GM12878 (cell line): ENCODE data around the gene TAMALIN. TPM values are rescaled to one million over a fixed set of nuclear protein-coding genes. Genes with fewer than 3 reads are reported as not detected.

ENCODE experiments used
- ATAC-seq: fragments of 200-7000 bp; cut with Tn5 transposase; 3 replicates; pipeline ENCODE4 v1.9.1; 2020; ENCODE audit warnings: mild to moderate bottlenecking, moderate library complexity
- BruUV-seq: library from RNA; stranded (reverse); fragments of 400-500 nt; replicated peaks from 2 replicates; lab custom pipeline; 2021; lab: Mats Ljungman, UMichigan
- CTCF ChIA-PET: fragments of 300-600 bp; sonication (Branson Sonifier 250); formaldehyde crosslinking; extraction: SDS; loops from one replicate; lab custom pipeline; 2021; ENCODE audit warnings: inconsistent platforms; lab: Yijun Ruan, JAX
- POLR2A ChIA-PET: fragments of 350-600 bp; formaldehyde crosslinking; extraction: SDS; loops from one replicate; lab custom pipeline; 2021; ENCODE audit warnings: inconsistent platforms; lab: Charles Lee
- RAD21 ChIA-PET: fragments of 300-600 bp; sonication (Branson Sonifier 250); formaldehyde crosslinking; loops from one replicate; lab custom pipeline; 2023; ENCODE audit warnings: antibody characterized with exemption; ENCODE audit not compliant: unreplicated experiment; lab: Charles Lee
- SMC1A ChIA-PET: fragments of 300-600 bp; sonication (Branson Sonifier 250); formaldehyde crosslinking; loops from one replicate; lab custom pipeline; 2023; ENCODE audit not compliant: unreplicated experiment, uncharacterized antibody; lab: Charles Lee
- DNase-seq: peaks from one replicate; pipeline ENCODE4 v3.0.0-alpha.2; 2011; ENCODE audit warnings: low read depth, low spot score
- FAIRE-seq: peaks from 3 replicates; lab custom pipeline; 2011; peaks lifted over from hg19 to GRCh38; lab: Jason Lieb, UNC
- H2AFZ ChIP-seq: 2 replicates; pipeline ENCODE4 v1.6.0; 2011; ENCODE audit warnings: low read depth, low read length, control low read depth; ENCODE audit not compliant: control insufficient read depth
- H3K27ac ChIP-seq: 2 replicates; pipeline ENCODE4 v1.5.1; 2011; ENCODE audit warnings: control low read depth; ENCODE audit not compliant: control insufficient read depth, insufficient read depth
- H3K27me3 ChIP-seq, 2 experiments: replicated peaks in 1 of 2; 2 replicates each; pipeline versions ENCODE4 v1.6.0 to v1.6.1; 2011; ENCODE audit warnings: low read length in 1 of 2; ENCODE audit not compliant: control insufficient read depth in 2 of 2, insufficient read depth in 2 of 2
- H3K36me3 ChIP-seq, 2 experiments: 2 replicates each; pipeline ENCODE4 v1.5.1; 2011; ENCODE audit warnings: low read length in 1 of 2; ENCODE audit not compliant: control insufficient read depth in 2 of 2, insufficient read depth in 2 of 2
- H3K4me1 ChIP-seq: 2 replicates; pipeline ENCODE4 v1.6.1; 2011; ENCODE audit warnings: mild to moderate bottlenecking, low read length, moderate library complexity, mixed read lengths; ENCODE audit not compliant: control insufficient read depth, insufficient read depth
- H3K4me2 ChIP-seq: 2 replicates; pipeline ENCODE4 v1.6.0; 2011; ENCODE audit warnings: control low read depth; ENCODE audit not compliant: control insufficient read depth, insufficient read depth
- H3K4me3 ChIP-seq: fragments of 200-600 bp; sonication (generic); 2 replicates; pipeline ENCODE4 v1.5.1; 2016
- H3K79me2 ChIP-seq: 2 replicates; pipeline ENCODE4 v1.6.0; 2011; ENCODE audit warnings: low read length; ENCODE audit not compliant: control insufficient read depth, insufficient read depth
- H3K9ac ChIP-seq: 2 replicates; pipeline ENCODE4 v1.8.0; 2011; ENCODE audit warnings: low read length, control low read depth, mixed read lengths; ENCODE audit not compliant: control insufficient read depth, insufficient read depth
- H3K9me3 ChIP-seq: replicated peaks from 3 replicates; pipeline ENCODE4 v1.5.1; 2011; ENCODE audit warnings: mild to moderate bottlenecking, low read length; ENCODE audit not compliant: control insufficient read depth, insufficient read depth
- H4K20me1 ChIP-seq: 2 replicates; pipeline ENCODE4 v1.6.0; 2011; ENCODE audit not compliant: control insufficient read depth, insufficient read depth
- HDAC2 ChIP-seq: fragments of 200-600 bp; sonication (generic); IDR thresholded peaks from 2 replicates; pipeline ENCODE4 v1.6.1; 2017
- IKZF1 ChIP-seq: fragments of 450-650 bp; conservative IDR thresholded peaks from 2 replicates; pipeline ENCODE4 v1.6.1; 2017; ENCODE audit warnings: antibody characterized with exemption, mild to moderate bottlenecking
- IKZF2 ChIP-seq, 2 experiments: fragments of 450-650 bp; IDR thresholded peaks; 2 replicates each; pipeline ENCODE4 v1.6.1; 2017; ENCODE audit warnings: mild to moderate bottlenecking in 2 of 2, moderate library complexity in 2 of 2
- IRF5 ChIP-seq: fragments of 450-650 bp; IDR thresholded peaks from 2 replicates; pipeline ENCODE4 v1.6.1; 2017; ENCODE audit warnings: borderline replicate concordance
- POLR2AphosphoS5 ChIP-seq: IDR thresholded peaks from 2 replicates; pipeline ENCODE4 v1.6.1; 2011; ENCODE audit warnings: mild to moderate bottlenecking, low read length, inconsistent platforms
- POU2F2 ChIP-seq: IDR thresholded peaks from 3 replicates; pipeline ENCODE4 v1.6.1; 2011; ENCODE audit warnings: low read depth, mild to moderate bottlenecking, low read length, borderline replicate concordance
- SIX5 ChIP-seq: IDR thresholded peaks from 2 replicates; pipeline ENCODE4 v1.6.1; 2011; ENCODE audit warnings: mild to moderate bottlenecking, low read depth, low read length, moderate library complexity; ENCODE audit not compliant: severe bottlenecking
- TCF7 ChIP-seq: IDR thresholded peaks from 2 replicates; pipeline ENCODE4 v1.6.1; 2014; ENCODE audit warnings: antibody characterized with exemption, borderline replicate concordance
- WGBS: methylation state at CpG from one replicate; pipeline ENCODE4 v1.1.6; 2016; ENCODE audit warnings: low lambda C conversion rate; ENCODE audit not compliant: insufficient replicate concordance, insufficient coverage; ENCODE audit errors: missing lambda C conversion rate; 5-methylcytosine and 5-hydroxymethylcytosine counted together
- in situ Hi-C: fragments of 300-500 bp; cut with MboI; formaldehyde crosslinking; loops from 9 replicates; pipeline ENCODE4 v1.14.3; 2018; ENCODE audit warnings: mixed read lengths
- intact Hi-C: fragments of 100-400 bp; cut with micrococcal nuclease; formaldehyde crosslinking; loops from one replicate; pipeline ENCODE4 v1.14.2; 2022; ENCODE audit not compliant: unreplicated experiment
- polyA plus RNA-seq, 11 experiments: library from polyadenylated mRNA; depleted of rRNA in 4 of 11; unstranded in 6 of 11; stranded (reverse) in 5 of 11; fragments of >200 nt; fragmentation: Nextera tagmentation in 4 of 11; fragmentation: Illumina TruSeq in 1 of 11; extraction: Ambion mirVana in 4 of 11; extraction: Trizol in 1 of 11; gene quantifications; 1 replicate in 1 of 11; 2 replicates in 10 of 11; pipeline versions ENCODE4 v1.2.1 to v1.2.3, GENCODE V29; 2011 to 2016; ENCODE audit warnings: inconsistent platforms in 2 of 11, missing spikeins in 2 of 11, low read depth in 1 of 11
- total RNA-seq, 4 experiments: library from RNA; depleted of rRNA in 3 of 4; stranded (reverse); fragments of >200 nt in 3 of 4; fragmentation: Illumina TruSeq in 1 of 4; extraction: Trizol in 1 of 4; gene quantifications; 2 replicates each; pipeline versions ENCODE4 v1.2.1 to v1.2.3, GENCODE V29; 2013 to 2021

TAMALIN gene
- total and polyA plus RNA-seq, 10 of the 15 experiments (the other 5 are each of a cell fraction or from before 2014, with no cell fraction given), result 0.09 to 0.58 (median 0.19) TPM; not detected in 4

- peak; percentile 1; the same call in 2 of the 3 replicates for ATAC-seq
- WGBS, result 33% methylated on average over 7 of the region's 7 CpGs
- POLR2A ChIA-PET, result no interaction called here
- BruUV-seq, result no TSS peak
- no peak overlapping the region for H3K9ac ChIP-seq
- intact Hi-C loops (no loop called here), in situ Hi-C loops (no loop called here)
- no peaks in the 10 kb centered on the region for H3K27me3 ChIP-seq
- CTCF ChIA-PET, result interaction anchor here (1.8 to 3.2 kb wide), 6 partner anchors 16 to 30 kb away, joined by 5 to 47 read pairs (median 10); partner anchors contain the start of gene ATG101
- H3K4me1 ChIP-seq, result peaks cover 15% of the 10 kb centered on the region
- DNase-seq, result no peak
- FAIRE-seq, result no peak
- RAD21 ChIA-PET, result interaction anchor here (0.7 to 3.1 kb wide), 5 partner anchors 14 to 29 kb away, joined by 3 to 44 read pairs (median 10); no protein-coding TSS in a partner anchor
- H3K9me3 ChIP-seq, result no peaks in the 10 kb centered on the region
- no peaks in the 10 kb centered on the region for H3K36me3 ChIP-seq
- no peak overlapping the region for H3K4me3 ChIP-seq
- H2AFZ ChIP-seq, result no peak overlapping the region
- no peaks in the 10 kb centered on the region for H4K20me1 ChIP-seq
- SMC1A ChIA-PET, result interaction anchor here (1.0 to 3.4 kb wide), 4 partner anchors 12 to 27 kb away, joined by 3 to 24 read pairs (median 12); no protein-coding TSS in a partner anchor
- TF ChIP-seq POU2F2, result 0 out of 3 replicates have a peak, but pooled peaks have one; percentile 13
- TF ChIP-seq IRF5, result no peak
- no peak for TF ChIP-seq TCF7
- no peak for TF ChIP-seq HDAC2
- peak; percentile 18; the same call in 1 of the 2 replicates for TF ChIP-seq IKZF1
- TF ChIP-seq SIX5, result no peak
- peak; percentile 58 for TF ChIP-seq POLR2AphosphoS5
- 0 out of 4 replicates have a peak, but pooled peaks have one; percentile 11 to 31 for TF ChIP-seq IKZF2 (IDR thresholded peaks at IDR 0.05)
- no peaks in the 10 kb centered on the region for H3K79me2 ChIP-seq
- no peak overlapping the region for H3K27ac ChIP-seq
- peak overlapping the region; percentile 58; the same call in 1 of the 2 replicates for H3K4me2 ChIP-seq
These were observed 45.9 kb downstream of the TAMALIN start for GRCh38 chr12:52052468-52053186.
